ENCODE data around the gene FAM118A. TPM values are rescaled to one million over a fixed set of nuclear protein-coding genes. Genes with fewer than 3 reads are reported as not detected.

Gene FAM118A
- total RNA-seq, 2 donors from 2014 or later = 60.8 to 215 TPM

DNA sequence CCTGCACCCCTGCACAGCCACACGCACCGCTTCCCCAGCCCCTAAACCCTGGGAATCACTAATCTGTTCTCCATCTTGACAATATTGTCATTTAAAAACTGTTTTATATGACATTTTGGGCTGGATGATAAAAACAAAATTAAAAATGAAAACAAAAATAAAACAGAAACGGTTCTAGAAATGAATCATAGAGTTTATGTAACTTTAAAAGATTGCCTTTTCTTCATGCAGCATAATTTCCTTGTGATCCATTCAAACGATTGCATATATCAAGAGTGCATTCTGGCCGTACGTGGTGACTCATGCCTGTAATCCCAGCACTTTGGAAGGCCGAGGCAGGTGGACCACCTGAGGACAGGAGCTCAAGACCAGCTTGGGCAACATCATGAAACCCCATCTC, 6.6 kb upstream of the FAM118A start:
- DNase-seq (ENCODE audit: low spot score) = no peak
- Histone ChIP-seq H3K36me3 (no peaks in the 10 kb centered on the region), H3K4me3 (no peak overlapping the region), H3K4me1 (replicated peaks) (no peaks in the 10 kb centered on the region), H3K27ac (no peak overlapping the region), H3K9me3 (no peaks in the 10 kb centered on the region), H3K27me3 (replicated peaks; ENCODE audit: insufficient read depth) (no peaks in the 10 kb centered on the region)
- TF ChIP-seq POLR2A (IDR thresholded peaks at IDR 0.05) = no peak
- TF ChIP-seq, protein P1, sequence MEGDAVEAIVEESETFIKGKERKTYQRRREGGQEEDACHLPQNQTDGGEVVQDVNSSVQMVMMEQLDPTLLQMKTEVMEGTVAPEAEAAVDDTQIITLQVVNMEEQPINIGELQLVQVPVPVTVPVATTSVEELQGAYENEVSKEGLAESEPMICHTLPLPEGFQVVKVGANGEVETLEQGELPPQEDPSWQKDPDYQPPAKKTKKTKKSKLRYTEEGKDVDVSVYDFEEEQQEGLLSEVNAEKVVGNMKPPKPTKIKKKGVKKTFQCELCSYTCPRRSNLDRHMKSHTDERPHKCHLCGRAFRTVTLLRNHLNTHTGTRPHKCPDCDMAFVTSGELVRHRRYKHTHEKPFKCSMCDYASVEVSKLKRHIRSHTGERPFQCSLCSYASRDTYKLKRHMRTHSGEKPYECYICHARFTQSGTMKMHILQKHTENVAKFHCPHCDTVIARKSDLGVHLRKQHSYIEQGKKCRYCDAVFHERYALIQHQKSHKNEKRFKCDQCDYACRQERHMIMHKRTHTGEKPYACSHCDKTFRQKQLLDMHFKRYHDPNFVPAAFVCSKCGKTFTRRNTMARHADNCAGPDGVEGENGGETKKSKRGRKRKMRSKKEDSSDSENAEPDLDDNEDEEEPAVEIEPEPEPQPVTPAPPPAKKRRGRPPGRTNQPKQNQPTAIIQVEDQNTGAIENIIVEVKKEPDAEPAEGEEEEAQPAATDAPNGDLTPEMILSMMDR (IDR thresholded peaks at IDR 0.05) = no peak
- no peak for TF ChIP-seq POLR2AphosphoS5 (IDR thresholded peaks at IDR 0.05)
- WGBS = 77% methylated on average over 7 of the region's 7 CpGs
- intact Hi-C loops (cut with DNase I) = no loop called here

DNA sequence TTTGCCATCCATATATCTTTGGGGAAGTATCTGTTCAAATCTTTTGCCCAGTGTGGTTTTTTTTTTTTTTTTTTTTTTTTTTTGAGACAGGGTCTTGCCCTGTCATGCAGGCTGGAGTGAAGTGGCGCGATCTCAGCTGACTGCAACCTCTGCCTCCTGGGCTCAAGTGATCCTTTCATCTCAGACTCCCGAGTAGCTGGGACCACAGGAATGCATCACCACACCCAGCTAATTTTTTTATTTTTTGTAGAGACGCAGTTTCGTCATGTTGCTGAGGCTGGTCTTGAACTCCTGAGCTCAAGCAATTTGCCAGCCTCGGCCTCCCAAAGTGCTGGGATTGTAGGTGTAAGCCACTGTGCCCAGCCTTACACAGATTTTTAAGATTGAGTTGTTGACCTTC, 4.8 kb upstream of the FAM118A start:
- no peak overlapping the region for H3K4me3 ChIP-seq
- H3K36me3 ChIP-seq = no peaks in the 10 kb centered on the region
- DNase-seq (ENCODE audit: low spot score) = no peak
- no peak for TF ChIP-seq POLR2A (IDR thresholded peaks at IDR 0.05)
- TF ChIP-seq, protein P1 (IDR thresholded peaks at IDR 0.05) = no peak
- no peak for TF ChIP-seq POLR2AphosphoS5 (IDR thresholded peaks at IDR 0.05)
- WGBS = 84% methylated on average over 6 of the region's 6 CpGs
- intact Hi-C loops (cut with DNase I) = no loop called here
- no peak overlapping the region for H3K27ac ChIP-seq
- no peaks in the 10 kb centered on the region for H3K9me3 ChIP-seq
- no peaks in the 10 kb centered on the region for H3K4me1 ChIP-seq (replicated peaks)
- no peaks in the 10 kb centered on the region for H3K27me3 ChIP-seq (replicated peaks; ENCODE audit: insufficient read depth)

DNA sequence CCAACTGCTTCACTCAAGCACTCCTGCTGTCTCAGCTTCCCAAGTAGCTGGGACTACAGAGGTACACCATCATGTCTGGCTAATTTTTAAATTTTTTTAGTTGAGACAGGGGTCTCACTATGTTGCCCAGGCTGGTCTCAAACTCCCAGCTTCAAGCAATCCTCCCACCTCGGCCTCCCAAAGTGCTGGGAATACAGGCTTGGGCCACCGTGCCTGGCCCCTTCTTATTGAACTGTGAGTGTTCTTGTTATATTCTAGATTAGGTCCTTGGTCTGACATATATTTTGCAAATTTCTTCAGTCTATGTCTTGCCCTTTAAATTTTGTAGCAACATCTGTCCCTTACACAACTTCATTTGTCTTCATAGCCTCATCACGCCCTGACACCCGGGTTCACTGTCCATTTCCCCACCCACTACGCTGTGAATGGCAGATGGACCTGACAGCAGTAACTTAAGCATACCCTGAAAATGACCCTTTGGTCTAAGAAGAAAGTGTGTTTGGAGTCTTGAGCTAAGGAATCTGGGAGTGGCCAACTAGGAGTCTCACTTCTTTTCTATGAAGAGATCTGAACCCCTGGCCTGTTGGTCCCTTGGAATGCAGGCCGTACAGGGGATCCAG, 4.2 kb upstream of the FAM118A start:
- intact Hi-C loops (cut with DNase I) = no loop called here
- Histone ChIP-seq H3K27ac (no peak overlapping the region), H3K4me3 (no peak overlapping the region), H3K27me3 (replicated peaks; ENCODE audit: insufficient read depth) (no peaks in the 10 kb centered on the region), H3K36me3 (no peaks in the 10 kb centered on the region), H3K9me3 (no peaks in the 10 kb centered on the region), H3K4me1 (replicated peaks) (no peaks in the 10 kb centered on the region)
- no peak for DNase-seq (ENCODE audit: low spot score)
- WGBS = 78% methylated on average over 6 of the region's 6 CpGs
- TF ChIP-seq POLR2A (IDR thresholded peaks at IDR 0.05) = no peak
- TF ChIP-seq POLR2AphosphoS5 (IDR thresholded peaks at IDR 0.05) = no peak
- TF ChIP-seq, protein P1 (IDR thresholded peaks at IDR 0.05) = no peak

DNA sequence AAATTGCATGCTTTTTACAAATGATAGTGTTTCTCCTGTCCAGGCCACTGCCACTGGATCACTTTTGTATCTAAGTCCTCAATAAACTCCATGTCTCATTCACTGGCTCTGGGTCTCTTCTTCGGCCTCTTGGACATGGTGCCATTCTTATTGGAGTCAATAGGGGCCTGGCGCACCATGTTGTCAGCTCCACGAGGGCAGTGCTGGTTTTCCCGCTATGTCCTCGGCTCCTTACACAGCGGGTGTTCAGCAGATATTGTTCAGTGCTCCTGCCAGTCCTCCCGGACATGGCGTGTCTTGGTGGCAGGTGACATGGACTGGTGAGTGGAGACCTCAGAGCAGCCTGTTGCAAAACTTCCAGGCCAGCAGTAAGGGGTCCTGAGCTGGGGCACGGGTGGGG, 3.6 kb upstream of the FAM118A start:
- H3K9me3 ChIP-seq = no peaks in the 10 kb centered on the region
- no peak overlapping the region for H3K4me3 ChIP-seq
- TF ChIP-seq POLR2AphosphoS5 (IDR thresholded peaks at IDR 0.05) (no peak), POLR2A (IDR thresholded peaks at IDR 0.05) (no peak)
- TF ChIP-seq, protein P1 (IDR thresholded peaks at IDR 0.05) = no peak
- no peaks in the 10 kb centered on the region for H3K4me1 ChIP-seq (replicated peaks)
- H3K27me3 ChIP-seq (replicated peaks; ENCODE audit: insufficient read depth) = no peaks in the 10 kb centered on the region
- WGBS = 92% methylated on average over 9 of the region's 9 CpGs
- H3K27ac ChIP-seq = no peak overlapping the region
- DNase-seq (ENCODE audit: low spot score) = no peak
- no peaks in the 10 kb centered on the region for H3K36me3 ChIP-seq
- intact Hi-C loops (cut with DNase I) = no loop called here

DNA sequence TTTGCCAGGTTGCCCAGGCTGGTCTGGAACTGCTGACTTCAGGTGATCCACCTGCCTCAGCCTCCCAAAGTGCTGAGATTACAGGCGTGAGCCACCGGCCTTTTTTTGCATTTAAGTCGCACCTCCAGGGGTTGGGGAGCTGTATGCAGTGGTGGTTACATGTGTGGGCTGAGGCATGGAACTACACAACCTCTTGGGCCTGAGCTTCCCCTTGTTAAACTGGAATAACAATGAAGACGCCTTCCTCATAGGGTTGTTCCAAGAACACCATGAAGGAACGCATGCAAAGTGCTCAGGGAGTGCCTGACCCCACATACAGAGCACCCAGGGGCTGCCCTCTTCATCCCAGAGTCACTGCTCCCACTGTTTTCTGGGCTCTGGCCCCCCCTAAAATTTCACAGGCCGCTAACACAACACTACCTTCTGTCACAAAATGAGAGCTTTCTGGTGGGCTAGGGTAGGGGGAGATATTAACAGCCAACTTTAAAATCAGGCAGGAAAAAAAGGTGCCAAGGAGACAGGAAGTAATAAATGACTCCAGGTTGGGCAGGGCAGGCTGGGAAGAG, 1.3 kb upstream of the FAM118A start:
- H3K36me3 ChIP-seq = no peaks in the 10 kb centered on the region
- WGBS = 69% methylated on average over 6 of the region's 6 CpGs
- DNase-seq (ENCODE audit: low spot score) = no peak
- peak overlapping the region; percentile 87 to 96 for H3K27ac ChIP-seq
- H3K9me3 ChIP-seq = no peaks in the 10 kb centered on the region
- TF ChIP-seq POLR2A (IDR thresholded peaks at IDR 0.05) (no peak), POLR2AphosphoS5 (IDR thresholded peaks at IDR 0.05) (no peak)
- TF ChIP-seq, protein P1 (IDR thresholded peaks at IDR 0.05) = no peak
- no peaks in the 10 kb centered on the region for H3K27me3 ChIP-seq (replicated peaks; ENCODE audit: insufficient read depth)
- intact Hi-C loops (cut with DNase I) = loop anchor here (2.0 kb wide), 1 partner anchor 40 kb away; no protein-coding TSS in a partner anchor
- peaks cover 2% of the 10 kb centered on the region for H3K4me1 ChIP-seq (replicated peaks)
- no peak overlapping the region for H3K4me3 ChIP-seq

All from prostate gland (tissue), 2 donors.